ENCODE measurements around the gene CTSL. TPM values are rescaled to one million over a fixed set of nuclear protein-coding genes. Genes with fewer than 3 reads are reported as not detected.

CTSL gene
- polyA plus RNA-seq, 3 donors, result 126 to 177 (median 153) TPM

GRCh38 chr9:87686520-87687090, 39.3 kb upstream of the CTSL start:
- DNase-seq (ENCODE audit: extremely low read depth in 1 of 11, low read depth in 9 of 11, low spot score in 4 of 11), result no peak

- DNase-seq (ENCODE audit: extremely low read depth in 1 of 11, low read depth in 9 of 11, low spot score in 4 of 11), result no peak
Observed at GRCh38 chr9:87687207-87687606, 38.7 kb upstream of the CTSL start.

- no peak for DNase-seq (ENCODE audit: extremely low read depth in 1 of 11, low read depth in 9 of 11, low spot score in 4 of 11)
Observed at GRCh38 chr9:87694236-87694755, 31.6 kb upstream of the CTSL start.

- no peak for DNase-seq (ENCODE audit: extremely low read depth in 1 of 11, low read depth in 9 of 11, low spot score in 4 of 11)
Observed at GRCh38 chr9:87695523-87695922, 30.4 kb upstream of the CTSL start.

GRCh38 chr9:87696641-87697040, 29.3 kb upstream of the CTSL start:
- DNase-seq (ENCODE audit: extremely low read depth in 1 of 11, low read depth in 9 of 11, low spot score in 4 of 11), result no peak

GRCh38 chr9:87698069-87698809, 27.7 kb upstream of the CTSL start:
- no peak for DNase-seq (ENCODE audit: extremely low read depth in 1 of 11, low read depth in 9 of 11, low spot score in 4 of 11)

GRCh38 chr9:87699835-87700234, 26.1 kb upstream of the CTSL start:
- no peak for DNase-seq (ENCODE audit: extremely low read depth in 1 of 11, low read depth in 9 of 11, low spot score in 4 of 11)

- DNase-seq (ENCODE audit: extremely low read depth in 1 of 11, low read depth in 9 of 11, low spot score in 4 of 11), result no peak
Observed at GRCh38 chr9:87701491-87701890, 24.4 kb upstream of the CTSL start.

- no peak for DNase-seq (ENCODE audit: extremely low read depth in 1 of 11, low read depth in 9 of 11, low spot score in 4 of 11)
Observed at GRCh38 chr9:87701931-87702421, 23.9 kb upstream of the CTSL start.

- no peak for DNase-seq (ENCODE audit: extremely low read depth in 1 of 11, low read depth in 9 of 11, low spot score in 4 of 11)
Observed at GRCh38 chr9:87702921-87703320, 23.0 kb upstream of the CTSL start.

- no peak for DNase-seq (ENCODE audit: extremely low read depth in 1 of 11, low read depth in 9 of 11, low spot score in 4 of 11)
Observed at GRCh38 chr9:87703636-87704276, 22.2 kb upstream of the CTSL start.

GRCh38 chr9:87704342-87704741, 21.6 kb upstream of the CTSL start:
- no peak for DNase-seq (ENCODE audit: extremely low read depth in 1 of 11, low read depth in 9 of 11, low spot score in 4 of 11)

GRCh38 chr9:87706066-87706739, 19.7 kb upstream of the CTSL start:
- no peak for DNase-seq (ENCODE audit: extremely low read depth in 1 of 11, low read depth in 9 of 11, low spot score in 4 of 11)

GRCh38 chr9:87707805-87708506, 18.0 kb upstream of the CTSL start:
- no peak for DNase-seq (ENCODE audit: extremely low read depth in 1 of 11, low read depth in 9 of 11, low spot score in 4 of 11)

- DNase-seq (ENCODE audit: extremely low read depth in 1 of 11, low read depth in 9 of 11, low spot score in 4 of 11), result no peak
Observed at GRCh38 chr9:87708546-87708945, 17.4 kb upstream of the CTSL start.

GRCh38 chr9:87708986-87709728, 16.8 kb upstream of the CTSL start:
- no peak for DNase-seq (ENCODE audit: extremely low read depth in 1 of 11, low read depth in 9 of 11, low spot score in 4 of 11)

- DNase-seq (ENCODE audit: extremely low read depth in 1 of 11, low read depth in 9 of 11, low spot score in 4 of 11), result no peak
Observed at GRCh38 chr9:87710443-87710842, 15.5 kb upstream of the CTSL start.

Measured in renal cortex interstitium (tissue), 11 donors.